K562 (cell line): ENCODE data around the gene CPEB1. TPM values are rescaled to one million over a fixed set of nuclear protein-coding genes. Genes with fewer than 3 reads are reported as not detected.

ENCODE experiments used
- ATAC-seq: fragments of 200-7000 bp; cut with Tn5 transposase; 3 replicates; pipeline ENCODE4 v1.9.1; 2020; ENCODE audit warnings: moderate library complexity
- BruUV-seq: library from RNA; stranded (reverse); fragments of 400-500 nt; replicated peaks from 2 replicates; lab custom pipeline; 2021; lab: Mats Ljungman, UMichigan
- CTCF ChIA-PET: fragments of 300-600 bp; formaldehyde crosslinking; extraction: SDS; loops from one replicate; lab custom pipeline; 2021; ENCODE audit warnings: low intra/inter-chr PET ratio; lab: Yijun Ruan, JAX
- POLR2A ChIA-PET: fragments of 300-600, 350-650 bp; sonication (Branson Sonifier 250); formaldehyde crosslinking; extraction: SDS; loops from one replicate; lab custom pipeline; 2021; ENCODE audit warnings: antibody characterized with exemption, inconsistent platforms; lab: Yijun Ruan, JAX
- DNase-seq, 4 experiments: peaks; one replicate each; pipeline versions ENCODE4 v3.0.0 to v3.0.0-alpha.2; 2011 to 2018; ENCODE audit warnings: low spot score in 3 of 4, mixed read lengths in 3 of 4; ENCODE audit errors: extremely low read depth in 1 of 4
- FAIRE-seq: peaks from 2 replicates; lab custom pipeline; 2011; peaks lifted over from hg19 to GRCh38; lab: Jason Lieb, UNC
- H2AFZ ChIP-seq: 2 replicates; pipeline ENCODE4 v1.6.0; 2011; ENCODE audit warnings: low read depth, low read length, control low read depth, inconsistent platforms
- H3K27ac ChIP-seq: fragments of 200-600 bp; 3 replicates; pipeline ENCODE4 v1.8.0; 2011; ENCODE audit warnings: low read depth, mild to moderate bottlenecking, control low read depth, inconsistent platforms, low read length, moderate library complexity, mixed read lengths; ENCODE audit errors: extremely low read depth
- H3K27me3 ChIP-seq, 2 experiments: fragments of 300-600 bp in 1 of 2; 2 replicates in 1 of 2; 3 replicates in 1 of 2; pipeline versions ENCODE4 v1.6.0 to v1.8.0; 2011; ENCODE audit warnings: inconsistent platforms in 2 of 2, low read length in 2 of 2, mild to moderate bottlenecking in 1 of 2, mixed read lengths in 1 of 2, moderate library complexity in 1 of 2; ENCODE audit not compliant: control insufficient read depth in 2 of 2, insufficient read depth in 2 of 2
- H3K36me3 ChIP-seq: fragments of 300-600 bp; 3 replicates; pipeline ENCODE4 v1.8.0; 2011; ENCODE audit warnings: mild to moderate bottlenecking, low read length, inconsistent platforms; ENCODE audit not compliant: control insufficient read depth, insufficient read depth
- H3K4me1 ChIP-seq, 2 experiments: fragments of 200-600 bp in 1 of 2; replicated peaks in 1 of 2; 2 replicates in 1 of 2; 3 replicates in 1 of 2; pipeline versions ENCODE4 v1.5.1 to v1.8.0; 2011; ENCODE audit warnings: inconsistent platforms in 2 of 2, low read length in 2 of 2, mild to moderate bottlenecking in 1 of 2, mixed read lengths in 1 of 2, moderate library complexity in 1 of 2; ENCODE audit not compliant: control insufficient read depth in 2 of 2, insufficient read depth in 2 of 2
- H3K4me2 ChIP-seq: 2 replicates; pipeline ENCODE4 v1.6.1; 2011; ENCODE audit warnings: low read length, control low read depth, inconsistent platforms, mixed read lengths; ENCODE audit not compliant: insufficient read depth
- H3K4me3 ChIP-seq: fragments of 200-600 bp; sonication (generic), shearing (Covaris generic); 2 replicates; pipeline ENCODE4 v1.5.1; 2016; ENCODE audit warnings: control low read depth, inconsistent platforms
- H3K79me2 ChIP-seq: fragments of 200-600 bp; 3 replicates; pipeline ENCODE4 v1.8.0; 2011; ENCODE audit warnings: low read length, inconsistent platforms; ENCODE audit not compliant: control insufficient read depth, insufficient read depth
- H3K9ac ChIP-seq, 2 experiments: 2 replicates each; pipeline versions ENCODE4 v1.6.0 to v1.6.1; 2011; ENCODE audit warnings: low read depth in 2 of 2, low read length in 2 of 2, control low read depth in 1 of 2, inconsistent platforms in 1 of 2, mild to moderate bottlenecking in 1 of 2, mixed read lengths in 1 of 2; ENCODE audit not compliant: insufficient read depth in 1 of 2
- H3K9me1 ChIP-seq: one replicate; pipeline ENCODE4 v1.6.0; 2011; ENCODE audit warnings: inconsistent platforms, mild to moderate bottlenecking, low read length, moderate library complexity; ENCODE audit not compliant: control insufficient read depth, insufficient read depth
- H3K9me3 ChIP-seq: replicated peaks from 2 replicates; pipeline ENCODE4 v1.5.1; 2011; ENCODE audit warnings: low read depth, low read length, inconsistent platforms; ENCODE audit not compliant: control insufficient read depth, insufficient read depth
- H4K20me1 ChIP-seq: replicated peaks from 2 replicates; pipeline ENCODE4 v1.6.1; 2011; ENCODE audit warnings: low read length, inconsistent platforms, mixed read lengths; ENCODE audit not compliant: control insufficient read depth, insufficient read depth
- ARID1B ChIP-seq: fragments of 450-650 bp; IDR thresholded peaks from 2 replicates; pipeline ENCODE4 v1.6.1; 2016; ENCODE audit warnings: antibody characterized with exemption, mild to moderate bottlenecking, inconsistent platforms
- ASH1L ChIP-seq: fragments of 450-650 bp; IDR thresholded peaks from 2 replicates; pipeline ENCODE4 v1.6.1; 2018; ENCODE audit warnings: borderline replicate concordance, mild to moderate bottlenecking, low read depth; ENCODE audit not compliant: partially characterized antibody
- CBX8 ChIP-seq: fragments of 200-600 bp; sonication (generic); IDR thresholded peaks from 2 replicates; pipeline ENCODE4 v1.6.1; 2012; ENCODE audit warnings: borderline replicate concordance, mixed run types, low read depth, mild to moderate bottlenecking, moderate library complexity, mixed read lengths, low read length, control low read depth, inconsistent platforms; ENCODE audit not compliant: poor library complexity, severe bottlenecking; ENCODE audit errors: extremely low read depth
- CEBPG ChIP-seq, 3 experiments: fragments of 200-800 bp in 1 of 3; sonication (Bioruptor generic) in 1 of 3; sonication (generic) in 1 of 3; formaldehyde crosslinking in 1 of 3; IDR thresholded peaks in 2 of 3; conservative IDR thresholded peaks in 1 of 3; 2 replicates each; pipeline versions ENCODE4 v1.6.1 to v1.8.0; 2016 to 2022; ENCODE audit warnings: missing compliant biosample characterization in 2 of 3, missing genetic modification characterization in 2 of 3, mild to moderate bottlenecking in 1 of 3, missing genetic modification reagents in 1 of 3
- CEBPZ ChIP-seq: fragments of 150-350 bp; IDR thresholded peaks from 2 replicates; pipeline ENCODE4 v1.6.1; 2014; ENCODE audit warnings: low read depth, mild to moderate bottlenecking, low read length, borderline replicate concordance
- ELF4 ChIP-seq: fragments of 450-650 bp; formaldehyde crosslinking; IDR thresholded peaks from 2 replicates; pipeline ENCODE4 v1.4.0; 2022; ENCODE audit warnings: missing genetic modification characterization
- ETS1 ChIP-seq: conservative IDR thresholded peaks from 2 replicates; pipeline ENCODE4 v1.6.1; 2011; ENCODE audit warnings: low read depth, mild to moderate bottlenecking, low read length; ENCODE audit not compliant: control insufficient read depth
- EWSR1 ChIP-seq: fragments of 450-650 bp; IDR thresholded peaks from 2 replicates; pipeline ENCODE4 v1.6.1; 2018; ENCODE audit warnings: borderline replicate concordance, mild to moderate bottlenecking, low read depth, moderate library complexity; ENCODE audit not compliant: partially characterized antibody
- GATA2 ChIP-seq: sonication (generic); formaldehyde crosslinking; IDR thresholded peaks from 2 replicates; pipeline ENCODE4 v1.4.0; 2020; ENCODE audit warnings: mild to moderate bottlenecking, missing genetic modification reagents
- PHF21A ChIP-seq: fragments of 450-650 bp; IDR thresholded peaks from 2 replicates; pipeline ENCODE4 v1.6.1; 2017; ENCODE audit warnings: low read depth, borderline replicate concordance
- PPARD ChIP-seq: fragments of 250-450 bp; sonication (Bioruptor Pico); IDR thresholded peaks from 2 replicates; pipeline ENCODE4 v1.8.0; 2022; ENCODE audit warnings: inconsistent platforms, mild to moderate bottlenecking, moderate library complexity
- PRMT5 ChIP-seq: sonication (generic); formaldehyde crosslinking; IDR thresholded peaks from 2 replicates; pipeline ENCODE4 v1.5.0; 2020; ENCODE audit warnings: missing genetic modification reagents
- PTTG1 ChIP-seq: fragments of 450-650 bp; IDR thresholded peaks from 2 replicates; pipeline ENCODE4 v1.6.1; 2016; ENCODE audit warnings: low read depth, mild to moderate bottlenecking, missing genetic modification characterization, missing compliant biosample characterization
- SMARCC2 ChIP-seq: fragments of 450-650 bp; IDR thresholded peaks from 2 replicates; pipeline ENCODE4 v1.6.1; 2017; ENCODE audit warnings: antibody characterized with exemption, moderate library complexity, mild to moderate bottlenecking, low read depth
- ZNF175 ChIP-seq: fragments of 200-800 bp; sonication (Bioruptor generic); IDR thresholded peaks from 2 replicates; pipeline ENCODE4 v1.6.1; 2016; ENCODE audit warnings: low read depth, mild to moderate bottlenecking, missing genetic modification characterization, missing compliant biosample characterization
- ZNF347 ChIP-seq: fragments of 450-650 bp; formaldehyde crosslinking; IDR thresholded peaks from 2 replicates; pipeline ENCODE4 v1.4.0; 2020; ENCODE audit warnings: low read depth, mild to moderate bottlenecking, moderate library complexity
- ZNF354B ChIP-seq: fragments of 250-450 bp; sonication (Bioruptor Pico); IDR thresholded peaks from 2 replicates; pipeline ENCODE4 v1.4.0; 2020
- WGBS: fragments of 100-300 bp; shearing (Covaris generic); methylation state at CpG from one replicate; pipeline ENCODE4 v1.1.6; 2016; ENCODE audit warnings: low coverage, mixed read lengths; ENCODE audit not compliant: insufficient coverage; ENCODE audit errors: missing lambda C conversion rate; 5-methylcytosine and 5-hydroxymethylcytosine counted together
- in situ Hi-C: fragments of 300-500 bp; cut with MboI; formaldehyde crosslinking; loops from 4 replicates; pipeline ENCODE4 v1.15.0; 2018; ENCODE audit warnings: inconsistent platforms, mixed read lengths
- intact Hi-C: fragments of 100-400 bp; cut with micrococcal nuclease; formaldehyde crosslinking; loops from 2 replicates; pipeline ENCODE4 v1.14.2; 2022
- polyA plus RNA-seq, 8 experiments: library from polyadenylated mRNA; depleted of rRNA in 4 of 8; stranded (reverse) in 5 of 8; unstranded in 3 of 8; fragments of >200 nt; fragmentation: Nextera tagmentation in 2 of 8; fragmentation: Illumina TruSeq in 1 of 8; extraction: Ambion mirVana in 2 of 8; extraction: Trizol in 1 of 8; gene quantifications; 2 replicates each; pipeline versions ENCODE4 v1.2.1 to v1.2.3, GENCODE V29; 2011 to 2014; ENCODE audit warnings: inconsistent platforms in 1 of 8, missing spikeins in 1 of 8
- total RNA-seq, 7 experiments: library from RNA; depleted of rRNA in 6 of 7; stranded (reverse); fragments of >200 nt in 6 of 7; fragmentation: Illumina TruSeq in 2 of 7; extraction: Trizol in 2 of 7; gene quantifications; 2 replicates each; pipeline versions ENCODE4 v1.2.1 to v1.2.3, GENCODE V29; 2011 to 2021; ENCODE audit warnings: low replicate concordance in 1 of 7

CPEB1 gene
- total and polyA plus RNA-seq, 9 of the 15 experiments (the other 6 are each of a cell fraction or from before 2014, with no cell fraction given), result 2.2 to 13.4 (median 9.7) TPM

- no TSS peak for BruUV-seq
- 13% methylated on average over 3 of the region's 3 CpGs for WGBS
- no peak overlapping the region for H3K4me3 ChIP-seq
- DNase-seq (peak in 2 of 4 experiments; percentile 29 to 32), ATAC-seq (no peak), FAIRE-seq (no peak)
- peaks cover 22 to 28% of the 10 kb centered on the region in 2 experiments; a peak in 4 of 5 replicates for H3K4me1 ChIP-seq
- POLR2A ChIA-PET, result interaction anchor here (0.6 to 1.6 kb wide), 3 partner anchors 15 to 545 kb away, joined by 3 to 4 read pairs (median 3); no protein-coding TSS in a partner anchor
- no peak overlapping the region for H3K9ac ChIP-seq
- H3K36me3 ChIP-seq, result peaks cover 10% of the 10 kb centered on the region; the same call in 2 of the 3 replicates
- H2AFZ ChIP-seq, result no peak overlapping the region
- H3K9me3 ChIP-seq, result no peaks in the 10 kb centered on the region
- H3K27me3 ChIP-seq, result no peaks in the 10 kb centered on the region
- CTCF ChIA-PET, result no interaction called here
- no peak overlapping the region for H3K27ac ChIP-seq
- no peaks in the 10 kb centered on the region; the same call in 2 of the 3 replicates for H3K79me2 ChIP-seq
- H4K20me1 ChIP-seq, result peaks cover 10% of the 10 kb centered on the region
- intact Hi-C loops, result no loop called here
- in situ Hi-C loops, result no loop called here
- no peak overlapping the region for H3K4me2 ChIP-seq
- peaks cover 4% of the 10 kb centered on the region for H3K9me1 ChIP-seq
- TF ChIP-seq ZNF175, result no peak
- no peak for TF ChIP-seq ASH1L
- TF ChIP-seq CBX8, result no peak
- TF ChIP-seq ZNF354B (CRISPR knock-in tag), result no peak
- no peak for TF ChIP-seq PRMT5
- TF ChIP-seq ETS1, result no peak
- no peak for TF ChIP-seq ELF4
- TF ChIP-seq ZNF347 (CRISPR knock-in tag), result no peak
- TF ChIP-seq EWSR1, result no peak
- no peak for TF ChIP-seq CEBPG (CRISPR knock-in tag; IDR thresholded peaks at IDR 0.05)
- TF ChIP-seq CEBPG (tag; conservative IDR thresholded peaks at IDR 0.05 in 1 of 2, IDR thresholded peaks at IDR 0.05 in 1 of 2), result peak in 1 of 2 experiments; percentile 44; a peak in 1 of 4 replicates
- TF ChIP-seq PTTG1 (tag), result no peak
- no peak for TF ChIP-seq PPARD
- no peak for TF ChIP-seq GATA2 (CRISPR knock-in tag)
- no peak for TF ChIP-seq CEBPZ
- TF ChIP-seq PHF21A, result no peak
- no peak for TF ChIP-seq SMARCC2
- peak; percentile 73 for TF ChIP-seq ARID1B
Measured at GRCh38 chr15:82575335-82575734, 71.8 kb downstream of the CPEB1 start.
